NCI-H2196 treated with DMSO at 0.1 percent for 48 hours (cell line): Measurements from ENCODE around the gene INPP1.
"Not testable (repeated sequence)": the region's sequence is repeated elsewhere in the genome, so short reads cannot be mapped to it uniquely, and the experiment has no call there.

Experiments
- DNase-seq: peaks from one replicate; lab custom pipeline; 2025; ENCODE audit not compliant: unreplicated experiment; lab: John Stamatoyannopoulos, UW

Gene INPP1

GRCh38 chr2:190343536-190344275 is at the start of gene INPP1:
Gene INPP1 (plus strand): TSS chr2:190343589. CDS start chr2:190360103, 16,514 bp downstream.
- DNase-seq = no peak

GRCh38 chr2:190297880-190298279 is 45.5 kb upstream of the INPP1 start:
- not testable (repeated sequence) for DNase-seq

GRCh38 chr2:190301032-190301431 is 42.4 kb upstream of the INPP1 start:
- DNase-seq = no peak

GRCh38 chr2:190302052-190302451 is 41.3 kb upstream of the INPP1 start:
- DNase-seq = no peak

- no peak for DNase-seq
Measured at GRCh38 chr2:190303647-190304046, 39.7 kb upstream of the INPP1 start.

GRCh38 chr2:190304404-190304803 is 39.0 kb upstream of the INPP1 start:
- DNase-seq = no peak

GRCh38 chr2:190308031-190308430 is 35.4 kb upstream of the INPP1 start:
- DNase-seq = no peak

GRCh38 chr2:190311893-190312634 is 31.3 kb upstream of the INPP1 start:
- no peak for DNase-seq

GRCh38 chr2:190312635-190313025 is 30.8 kb upstream of the INPP1 start:
- not testable (repeated sequence) for DNase-seq

GRCh38 chr2:190313880-190314279 is 29.5 kb upstream of the INPP1 start:
- DNase-seq = no peak

- DNase-seq = no peak
Measured at GRCh38 chr2:190315273-190315672, 28.1 kb upstream of the INPP1 start.

- no peak for DNase-seq
Measured at GRCh38 chr2:190318514-190318913, 24.9 kb upstream of the INPP1 start.

GRCh38 chr2:190318931-190319554 is 24.3 kb upstream of the INPP1 start:
- no peak for DNase-seq

- DNase-seq = peak; percentile 99
Measured at GRCh38 chr2:190319555-190320498, 23.6 kb upstream of the INPP1 start, which contains the start of gene HIBCH. Gene HIBCH (minus strand): TSS chr2:190319826. CDS start chr2:190319750, 76 bp downstream.

- no peak for DNase-seq
Measured at GRCh38 chr2:190320696-190321095, 22.7 kb upstream of the INPP1 start.

- no peak for DNase-seq
Measured at GRCh38 chr2:190323406-190323805, 20.0 kb upstream of the INPP1 start.

GRCh38 chr2:190325588-190325987 is 17.8 kb upstream of the INPP1 start:
- no peak for DNase-seq

GRCh38 chr2:190327867-190328572 is 15.4 kb upstream of the INPP1 start:
- no peak for DNase-seq

GRCh38 chr2:190328573-190329147 is 14.7 kb upstream of the INPP1 start:
- DNase-seq = no peak

GRCh38 chr2:190333395-190333794 is 10.0 kb upstream of the INPP1 start:
- no peak for DNase-seq
